Measurements from ENCODE around the gene FYB2.
A peak's percentile ranks its signal among the peaks of the same experiment; 100 is the strongest.

Gene FYB2

DNA sequence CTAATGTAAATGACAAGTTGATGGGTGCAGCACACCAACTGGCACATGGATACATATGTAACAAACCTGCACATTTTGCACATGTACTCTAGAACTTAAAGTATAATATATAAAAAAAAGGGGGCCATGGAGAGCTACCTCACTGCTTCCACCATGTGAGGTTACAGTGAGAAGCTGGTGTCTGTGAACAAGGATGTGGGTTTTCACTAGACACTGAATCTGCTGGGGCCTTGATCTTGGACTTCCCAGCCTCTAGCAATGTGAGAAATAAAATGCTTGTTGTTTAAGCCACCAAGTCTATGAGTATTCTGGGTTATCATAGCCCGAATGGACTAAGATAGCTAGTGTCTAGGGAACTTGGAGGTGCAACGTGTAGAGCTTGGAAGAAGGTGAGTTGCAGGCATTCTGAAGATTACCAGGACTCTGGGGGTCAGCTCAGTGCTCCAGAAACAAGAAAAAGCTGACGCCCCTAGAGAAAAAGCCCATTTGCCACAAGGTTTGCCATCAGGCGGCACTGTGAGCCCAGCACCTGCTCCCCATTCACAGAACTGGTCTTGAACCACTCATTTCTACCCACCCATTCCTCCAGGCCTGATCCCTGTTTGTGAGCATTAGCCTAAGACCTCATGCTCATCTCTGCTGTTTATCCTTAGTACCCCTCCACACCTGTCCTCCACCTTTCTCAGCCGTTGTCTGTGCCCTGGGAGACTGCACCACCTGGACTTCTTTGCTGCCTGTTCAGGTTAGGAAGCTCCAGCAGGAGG, 15.1 kb upstream of the FYB2 start:
- no peak for DNase-seq

DNA sequence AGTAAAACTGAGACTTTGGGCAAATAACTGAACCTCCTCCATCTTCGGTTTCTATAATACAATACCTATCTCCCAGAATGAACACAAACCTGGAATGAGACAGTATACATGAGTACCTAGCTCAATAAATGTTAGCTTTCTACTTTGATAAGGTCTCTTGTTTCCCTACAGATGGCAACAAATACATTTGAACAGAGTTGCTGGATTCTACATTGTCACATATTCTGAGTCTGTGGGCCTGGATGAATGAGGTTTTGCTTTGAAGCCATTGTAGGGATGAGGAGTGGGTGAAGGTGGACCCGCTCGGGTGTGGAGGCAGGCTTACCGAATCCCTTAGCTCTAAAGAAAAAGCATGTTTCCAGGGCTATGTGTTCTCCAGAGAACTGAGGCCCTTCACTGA, 13.9 kb upstream of the FYB2 start:
- no peak for DNase-seq

DNA sequence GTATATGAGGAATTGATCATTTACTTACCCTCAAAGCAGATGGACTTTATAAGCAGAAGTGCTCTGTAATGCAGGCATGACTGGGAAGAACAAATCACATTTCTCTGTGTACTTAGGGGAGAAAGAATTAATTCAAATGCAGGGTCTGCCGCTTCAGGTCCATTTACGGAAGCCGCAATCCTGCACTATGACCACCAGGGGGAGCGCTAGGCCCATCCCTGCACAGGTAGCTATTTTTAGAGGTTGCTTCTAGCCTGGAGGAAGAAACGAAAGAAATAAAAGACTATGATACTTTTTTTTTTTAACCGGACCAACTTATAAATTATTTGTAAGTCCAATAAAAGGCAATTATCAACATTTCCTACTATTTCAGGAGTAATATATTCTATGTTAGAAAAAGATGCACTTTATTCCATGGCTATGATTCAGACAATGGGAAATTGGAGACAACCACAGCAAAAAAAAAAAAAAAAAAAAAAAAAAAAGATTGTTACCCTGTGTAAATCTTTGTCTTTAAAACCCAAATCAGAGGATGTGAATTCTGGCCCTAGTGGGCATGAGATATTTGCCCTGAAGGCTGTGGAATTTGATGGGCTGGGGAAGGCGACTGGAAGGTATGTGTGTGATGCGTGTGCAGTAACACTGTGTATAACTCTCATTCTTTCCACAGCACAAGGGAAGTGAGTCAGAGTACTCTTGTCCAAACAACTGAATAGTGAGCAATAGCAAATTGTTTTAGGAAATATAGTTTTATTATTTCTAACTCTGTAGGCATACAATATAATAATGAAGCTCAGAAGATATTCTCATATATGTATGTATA, 12.9 kb upstream of the FYB2 start:
- peak in 45 of 56 donors; percentile 2 to 73 (median 27) for DNase-seq

DNA sequence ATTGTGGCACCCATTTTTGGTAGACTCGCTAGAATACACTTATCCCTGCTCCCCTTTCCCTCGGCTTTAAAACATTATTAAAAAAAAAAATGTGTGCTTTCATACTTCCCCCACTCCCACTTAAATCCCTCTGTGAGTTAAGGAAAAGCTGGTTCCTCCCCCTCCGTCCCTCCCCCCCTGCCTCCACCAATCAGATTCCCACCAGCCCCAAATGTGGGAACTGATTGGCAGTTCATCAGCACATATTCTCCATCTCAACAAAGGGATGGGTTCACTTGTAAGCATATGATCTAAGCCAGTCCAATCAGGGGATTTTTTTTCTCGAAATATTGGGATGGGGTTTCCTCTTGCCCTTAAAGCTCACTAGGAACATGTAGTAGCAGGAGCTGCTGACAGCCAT, 10.8 kb upstream of the FYB2 start:
- no peak for DNase-seq

DNA sequence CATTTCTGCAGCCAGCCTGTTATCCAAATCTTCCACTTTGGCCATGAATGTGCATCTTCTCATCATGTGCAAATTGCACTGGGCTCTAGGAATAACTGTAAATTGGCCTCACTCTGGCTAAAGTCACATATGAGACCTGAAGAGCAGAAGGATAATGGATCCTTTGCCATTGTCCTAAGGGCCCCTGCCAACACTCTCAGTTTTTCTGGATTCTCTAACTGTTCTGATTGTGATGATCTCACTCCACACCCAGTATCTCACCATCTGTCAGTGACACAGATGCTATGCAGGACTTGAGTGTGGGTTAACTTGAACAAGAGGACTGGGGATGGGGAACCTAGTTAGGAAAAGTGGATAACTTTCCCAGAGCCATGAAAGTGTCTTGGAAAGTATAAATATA, 8.5 kb upstream of the FYB2 start:
- DNase-seq = no peak

DNA sequence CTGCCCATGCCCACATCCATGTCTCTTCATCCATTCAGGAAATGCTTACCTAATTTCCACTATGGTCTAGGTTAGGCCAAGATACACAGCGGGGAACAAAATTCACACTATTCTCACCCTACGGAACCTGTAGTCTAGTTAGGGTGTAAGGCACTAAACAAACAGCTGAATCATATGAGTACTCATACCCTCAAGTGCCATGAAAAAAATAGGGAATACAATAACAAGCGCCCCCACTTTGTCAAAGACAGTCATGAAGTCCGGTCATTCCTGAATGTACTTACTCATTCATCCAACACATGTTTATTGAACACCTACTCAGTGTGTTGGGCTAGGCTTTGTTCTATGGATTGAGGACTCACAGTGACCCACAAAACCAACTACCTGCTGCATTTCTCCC, 6.2 kb upstream of the FYB2 start:
- no peak for DNase-seq

DNA sequence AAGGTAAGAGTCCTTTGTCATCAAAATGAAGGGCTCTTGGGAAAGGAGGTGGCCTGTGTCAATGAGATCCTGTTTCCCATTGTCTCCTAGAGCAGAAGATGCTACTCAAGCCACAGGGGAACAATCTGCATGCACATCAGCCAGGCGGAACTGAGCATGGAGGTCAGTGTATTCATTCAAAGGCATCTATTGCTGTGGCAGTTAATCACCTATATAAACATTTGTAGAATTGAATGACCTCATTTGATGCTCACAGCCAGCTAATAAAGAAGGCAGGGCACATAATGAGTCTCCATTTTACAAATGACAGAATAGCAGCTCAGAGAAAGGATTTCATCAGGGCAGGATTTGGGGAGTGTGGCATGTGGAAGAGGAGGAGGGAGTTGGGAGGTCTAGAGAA, 5.7 kb upstream of the FYB2 start:
- no peak for DNase-seq

DNA sequence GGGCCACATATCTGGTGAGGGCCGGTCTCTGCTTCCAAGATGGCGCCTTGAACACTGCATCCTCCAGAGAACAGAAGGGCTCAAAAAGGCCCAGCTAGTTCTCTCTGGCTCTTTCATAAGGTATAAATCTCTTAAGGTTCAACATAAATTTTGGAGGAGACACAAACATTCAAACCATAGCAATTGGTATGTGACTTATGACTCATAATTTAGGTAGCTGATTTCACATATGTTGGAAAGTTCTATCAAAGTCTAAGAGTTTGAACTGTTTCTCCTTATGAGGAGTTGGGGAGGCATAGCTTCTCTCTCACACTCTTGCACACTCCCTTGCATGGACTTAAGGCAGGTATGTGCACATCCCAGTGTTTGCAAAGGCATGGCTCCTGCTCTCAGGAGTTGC, 5.1 kb upstream of the FYB2 start:
- DNase-seq = no peak

DNA sequence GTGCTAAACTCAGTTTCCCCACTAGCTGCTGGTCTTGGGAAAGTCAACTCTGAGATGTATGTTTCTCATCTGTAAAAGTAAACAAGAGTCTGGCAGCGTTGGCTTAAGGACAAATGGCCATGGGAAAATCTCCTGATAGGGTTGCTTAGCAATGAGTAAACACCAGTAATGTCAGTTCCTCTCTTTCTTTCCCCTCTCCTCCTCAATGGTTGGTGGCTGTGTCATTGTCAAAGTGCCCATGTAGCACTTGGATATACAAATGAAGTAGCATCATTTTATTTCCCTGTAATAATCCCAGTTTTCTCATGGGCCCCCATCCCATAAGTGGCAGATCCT, 2.2 kb upstream of the FYB2 start:
- no peak for DNase-seq

DNA sequence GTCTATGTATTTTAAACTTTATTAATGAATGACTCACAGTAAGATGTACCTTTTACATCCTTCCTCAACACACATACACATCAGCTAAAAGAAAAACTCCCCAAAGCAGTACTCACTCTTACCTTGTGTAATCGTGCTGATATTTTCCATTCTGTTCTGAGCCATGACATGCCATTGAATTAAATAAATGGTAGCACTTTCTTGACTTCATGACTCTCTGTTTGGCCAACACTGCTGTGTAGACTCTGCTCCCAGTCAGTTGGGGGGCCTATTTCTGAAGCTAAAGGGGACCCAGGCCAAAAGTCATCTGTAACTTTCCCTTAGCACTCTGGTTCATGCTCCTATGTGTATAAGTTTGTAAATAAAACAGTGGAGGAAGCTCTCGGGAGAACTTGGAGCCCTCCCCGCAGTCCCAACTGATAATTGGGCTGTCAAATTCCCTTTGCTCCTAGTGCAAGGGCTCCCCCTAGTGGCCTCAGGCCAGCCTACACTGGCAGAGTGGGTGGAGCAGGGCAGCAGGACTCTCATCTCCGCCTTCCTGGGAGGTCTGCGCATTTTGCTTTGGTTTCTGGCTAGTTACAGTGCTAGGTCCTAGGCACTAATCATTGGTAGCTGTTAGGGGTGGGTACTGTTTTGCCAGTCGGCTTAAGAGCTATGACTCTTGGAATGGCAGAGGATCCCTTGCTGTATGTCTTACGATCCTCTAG, 1.7 kb upstream of the FYB2 start:
- DNase-seq = peak in 45 of 56 donors; percentile 3 to 85 (median 37)

DNA sequence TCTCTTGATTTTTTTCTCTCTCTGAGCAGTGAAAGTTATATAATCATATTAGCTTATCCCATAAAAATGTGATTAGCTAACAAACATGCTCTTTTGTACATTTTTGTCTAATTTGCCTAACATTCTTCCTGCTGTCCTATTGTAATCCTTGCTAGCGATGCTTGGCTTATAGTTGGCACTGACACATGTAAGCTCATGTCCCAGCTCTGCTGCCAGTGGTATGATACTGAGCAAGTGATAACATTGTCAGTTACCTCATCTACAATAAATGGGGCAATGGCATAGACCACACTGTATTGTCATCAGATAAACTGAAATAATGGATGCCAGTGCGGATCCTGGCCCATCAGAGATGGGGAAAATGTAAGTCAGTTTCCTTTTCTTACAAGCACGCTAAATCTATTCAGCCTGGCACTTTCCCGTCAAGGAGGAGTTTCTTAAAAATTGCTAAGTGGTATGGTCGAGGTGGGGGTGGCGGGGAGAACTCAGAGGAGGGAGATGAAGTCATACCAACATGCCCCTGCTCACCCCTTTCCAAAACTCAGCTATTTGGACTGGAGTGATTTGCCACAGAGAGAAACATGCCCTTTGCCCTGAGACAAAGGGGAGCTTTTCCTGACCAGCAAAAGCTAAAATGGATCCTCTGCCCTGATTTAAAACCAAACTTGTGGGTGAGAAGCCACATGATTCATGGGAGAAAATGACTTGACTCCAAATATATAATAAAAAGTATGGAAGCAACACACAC, 1.3 kb downstream of the FYB2 start:
- DNase-seq = no peak

DNA sequence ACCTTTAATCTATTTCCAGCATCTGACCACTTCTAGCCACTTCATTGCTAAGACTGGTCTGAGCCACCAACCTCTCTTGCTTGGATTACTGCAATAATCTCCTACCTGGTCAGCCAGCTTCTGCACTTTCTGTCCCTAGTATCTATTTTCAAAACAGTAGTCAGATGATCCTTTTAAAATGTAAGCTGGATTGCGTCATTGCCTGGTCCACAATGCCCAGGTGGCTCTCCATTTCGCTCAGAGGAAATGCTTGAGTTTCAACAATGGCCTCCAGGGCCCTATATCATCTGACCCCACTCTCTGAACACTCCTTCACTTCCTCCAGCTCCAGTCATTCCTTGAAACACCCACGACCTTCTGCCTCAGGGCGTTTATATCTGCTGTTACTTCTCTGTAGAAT, 2.3 kb downstream of the FYB2 start:
- no peak for DNase-seq

DNA sequence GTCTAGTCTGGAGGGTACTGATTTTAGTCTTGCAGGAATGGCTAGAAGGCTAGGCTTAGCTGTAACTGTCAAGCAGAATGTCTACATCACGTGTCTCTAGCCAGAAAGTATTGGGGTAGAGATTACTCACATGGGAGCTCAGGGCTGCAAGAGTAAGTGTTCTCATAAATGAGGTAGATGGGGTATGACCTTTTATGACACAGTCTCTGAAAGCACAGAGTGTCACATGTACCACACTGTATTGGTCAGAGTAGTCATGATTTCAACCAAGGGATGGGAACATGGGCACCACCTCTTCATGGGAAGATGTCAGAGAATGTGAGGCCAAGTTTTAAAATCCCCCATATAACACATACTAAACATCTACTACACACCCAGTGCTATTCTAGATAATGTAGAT, 2.9 kb downstream of the FYB2 start:
- DNase-seq = no peak

DNA sequence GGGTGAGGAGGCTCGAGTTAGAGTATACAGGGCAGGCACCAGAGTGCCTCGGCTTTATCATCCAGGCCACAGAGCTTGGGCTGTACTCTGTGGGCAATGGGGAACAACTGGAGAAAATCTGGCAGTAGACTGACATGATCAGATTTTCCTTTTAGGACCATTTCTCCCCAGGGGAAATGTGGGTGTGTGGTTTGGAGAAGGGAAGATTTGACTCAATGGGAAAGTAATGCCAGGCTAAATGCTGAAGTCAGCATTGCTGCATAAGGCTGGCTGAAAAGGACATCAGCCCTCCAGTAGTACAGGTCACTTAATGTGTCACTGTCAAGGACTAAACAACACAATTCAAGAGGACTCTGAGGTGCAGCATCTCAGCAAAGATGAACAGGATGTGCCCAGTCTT, 5.0 kb downstream of the FYB2 start:
- DNase-seq = no peak

DNA sequence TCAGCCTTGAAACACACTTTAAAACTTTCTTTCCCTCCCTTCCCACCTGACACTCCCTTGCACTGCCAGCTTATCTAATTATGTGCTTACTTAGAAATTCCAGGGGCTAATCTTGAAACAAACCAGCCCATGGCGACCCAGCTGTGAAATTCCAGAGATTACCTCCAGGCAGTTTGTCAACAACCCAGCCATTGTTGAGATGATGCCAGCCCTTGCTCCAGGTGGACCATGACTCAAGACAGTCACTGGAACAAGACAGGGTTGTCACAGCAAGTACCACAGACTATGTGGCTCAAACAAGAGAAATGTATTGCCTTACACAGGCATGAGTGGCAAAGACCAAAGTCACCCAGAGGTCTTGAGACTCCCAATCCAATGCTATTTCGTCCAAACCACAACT, 7.9 kb downstream of the FYB2 start:
- no peak for DNase-seq

DNA sequence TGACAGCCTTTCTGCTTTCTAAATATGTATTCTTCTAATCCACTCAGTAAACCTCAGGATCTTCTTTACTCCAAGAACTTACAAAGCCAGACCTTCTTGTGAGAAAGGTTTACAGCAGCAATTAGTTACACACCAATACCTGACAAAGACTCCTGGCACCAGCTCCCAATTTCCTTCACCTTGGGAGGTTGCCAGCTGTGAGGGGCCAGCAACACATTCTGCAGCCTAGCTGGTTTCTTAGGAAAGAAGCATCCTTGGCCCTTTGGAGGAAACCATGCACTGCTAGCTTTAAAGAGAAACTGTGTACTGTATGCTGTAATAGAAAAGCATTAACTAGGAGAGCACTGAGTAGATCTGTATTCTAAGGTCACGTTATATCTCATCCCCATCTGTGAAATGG, 10.8 kb downstream of the FYB2 start:
- peak in 39 of 56 donors; percentile 1 to 77 (median 22) for DNase-seq

DNA sequence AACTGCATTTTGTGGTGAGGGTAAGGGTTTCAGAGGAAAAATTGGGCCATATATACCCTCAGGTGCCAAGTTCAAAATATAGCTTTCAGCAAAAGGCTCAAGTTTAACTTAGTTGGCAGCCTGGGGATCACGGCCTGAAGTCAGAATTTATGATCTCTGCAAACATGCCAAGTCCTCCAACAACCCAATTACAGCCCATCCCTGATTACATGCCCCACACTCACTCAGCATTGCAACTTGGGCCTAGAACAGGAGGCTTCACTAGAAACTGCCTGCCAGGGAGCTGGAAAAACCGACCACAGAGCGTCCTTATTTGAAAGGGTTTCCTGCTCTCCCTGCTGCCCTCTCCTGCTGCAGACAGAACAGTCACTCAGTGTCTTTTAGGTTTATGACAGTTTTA, 12.4 kb downstream of the FYB2 start:
- DNase-seq = no peak

DNA sequence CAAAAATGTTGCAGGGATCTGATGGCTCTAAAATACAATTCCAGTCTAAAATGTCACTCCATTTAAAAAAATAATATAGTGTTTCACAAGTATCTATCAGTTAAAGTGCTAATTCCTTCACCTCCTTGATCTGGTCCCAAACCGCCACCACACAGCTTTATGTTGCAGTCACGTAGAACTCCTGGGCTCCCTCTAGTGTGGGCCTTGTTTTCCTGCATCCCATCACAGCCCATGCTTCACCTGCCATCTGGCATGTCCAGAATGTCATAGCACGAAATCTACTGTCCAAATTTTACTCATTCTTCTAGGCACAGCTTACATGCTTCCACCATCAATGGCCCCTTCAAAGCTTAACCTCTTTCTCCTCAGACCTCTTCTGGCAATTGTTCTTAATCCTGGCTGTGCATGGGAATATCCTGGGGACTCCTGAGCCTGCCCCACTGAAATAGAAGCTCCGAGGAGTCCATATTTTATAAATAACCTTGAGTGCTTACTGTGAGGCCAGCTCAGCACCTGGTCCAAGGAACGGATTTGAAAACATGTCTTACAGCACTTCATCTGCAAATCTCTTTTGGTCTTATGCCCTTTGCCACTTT, 15.5 kb downstream of the FYB2 start:
- no peak for DNase-seq

DNA sequence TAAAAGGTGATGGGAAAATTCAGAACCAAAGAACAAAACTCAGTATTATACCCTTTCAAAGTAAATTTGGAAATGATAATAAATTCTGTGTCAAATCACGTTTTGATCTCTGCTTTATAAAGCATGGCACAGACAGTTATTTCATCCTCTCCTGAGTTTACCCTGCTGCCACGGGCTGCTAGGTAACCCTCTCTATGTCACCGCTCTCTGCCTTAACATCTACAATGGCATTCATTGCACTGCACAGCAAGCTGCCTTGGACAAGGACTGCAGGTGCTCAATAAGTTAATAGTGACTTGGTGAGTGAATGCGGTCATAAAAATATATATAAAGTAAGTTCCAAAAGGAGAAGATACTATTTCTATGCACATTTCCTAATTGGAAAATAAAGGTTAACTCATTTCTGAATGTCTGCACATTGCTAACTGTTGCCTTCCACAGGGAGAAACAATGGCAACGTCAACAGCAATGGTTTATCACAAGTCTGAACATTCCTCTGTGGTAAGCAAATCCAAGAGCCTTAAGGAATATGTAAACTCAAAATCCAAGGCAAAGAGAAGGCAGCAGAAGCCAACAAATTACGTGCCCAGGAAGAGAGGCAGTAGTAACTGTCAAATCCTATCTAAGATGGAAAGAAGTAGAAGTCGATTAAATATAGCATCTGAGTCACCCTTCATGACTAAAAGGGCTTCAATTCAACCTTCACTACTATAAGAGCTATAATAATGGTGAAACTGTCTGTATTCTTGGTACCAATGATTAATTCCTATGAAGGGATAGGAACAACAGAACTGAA, 19.4 kb downstream of the FYB2 start:
- no peak for DNase-seq

DNA sequence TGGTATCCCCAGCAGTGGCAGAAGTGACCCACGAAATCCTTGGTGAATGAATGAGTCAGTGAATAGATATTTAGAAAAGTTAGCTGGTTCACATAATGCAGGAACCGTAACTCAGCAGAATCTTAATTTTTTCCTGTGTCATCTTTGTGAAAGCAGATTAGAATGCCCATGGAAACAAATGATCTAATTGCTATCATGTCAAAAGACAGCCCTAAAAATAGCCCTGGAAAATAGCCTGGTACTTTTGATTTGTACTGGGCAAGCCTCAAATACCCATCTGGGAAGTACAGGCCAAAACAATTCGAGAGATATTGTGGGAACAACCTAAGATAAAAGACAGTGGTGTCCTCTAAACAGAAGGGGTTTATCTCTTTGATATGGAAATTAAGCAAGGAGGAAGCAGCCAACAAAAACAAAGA, 21.1 kb downstream of the FYB2 start:
- no peak for DNase-seq
